ENCODE results near the gene PPM1L. TPM values are rescaled to one million over a fixed set of nuclear protein-coding genes. Genes with fewer than 3 reads are reported as not detected.

The PPM1L gene
- total and polyA plus RNA-seq, 2 of the 13 experiments (the other 11 are each of a cell fraction or from before 2014, with no cell fraction given): 0.22 to 1.4 TPM

DNA sequence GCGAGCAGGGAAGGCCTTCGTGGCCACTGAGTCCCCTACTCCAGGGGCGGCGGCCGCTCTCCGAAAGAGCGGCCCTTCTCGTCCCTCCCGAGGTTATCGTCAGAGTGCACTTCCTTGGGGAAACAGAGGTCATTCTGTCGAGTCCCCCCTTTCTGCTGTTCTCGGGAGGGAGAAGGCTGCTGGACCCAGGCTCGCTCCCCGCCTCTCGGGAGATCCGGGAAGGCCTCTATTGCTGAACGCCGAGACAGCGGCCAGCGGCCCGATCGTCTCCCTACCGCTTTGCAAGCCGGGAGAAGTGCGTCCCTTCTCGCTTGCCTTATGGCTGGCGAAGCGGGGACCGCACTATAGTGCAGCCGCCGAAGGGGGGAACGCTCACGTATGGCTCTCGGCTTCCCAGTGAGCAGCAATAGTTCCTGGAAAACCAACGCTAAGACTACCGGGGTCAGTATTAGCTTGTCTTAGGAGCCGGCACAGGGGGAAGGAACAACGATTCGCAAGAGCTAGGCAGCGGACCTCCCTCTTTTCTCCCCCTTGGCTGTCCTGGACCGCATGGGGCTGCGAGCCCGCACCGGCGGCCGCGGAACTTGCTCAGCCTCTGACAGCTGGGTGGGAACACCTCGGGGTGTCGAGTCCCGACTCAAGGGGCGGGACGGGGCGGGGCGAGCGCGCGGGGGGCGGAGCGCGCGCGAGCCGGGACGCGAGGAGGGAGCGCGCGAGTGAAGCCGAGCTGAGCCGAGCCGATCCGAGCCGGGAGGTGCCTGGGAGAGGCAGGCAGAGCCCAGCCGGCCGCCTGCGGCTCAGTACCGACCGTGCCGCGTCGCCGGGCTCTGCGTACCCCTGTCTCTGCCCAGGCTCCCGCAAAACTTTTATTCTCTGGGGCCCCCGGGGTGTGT, 930 bp upstream of the PPM1L start (continued):
- TF ChIP-seq ZNF451 (CRISPR knock-in tag; IDR thresholded peaks at IDR 0.05): no peak
- TF ChIP-seq, protein P1, sequence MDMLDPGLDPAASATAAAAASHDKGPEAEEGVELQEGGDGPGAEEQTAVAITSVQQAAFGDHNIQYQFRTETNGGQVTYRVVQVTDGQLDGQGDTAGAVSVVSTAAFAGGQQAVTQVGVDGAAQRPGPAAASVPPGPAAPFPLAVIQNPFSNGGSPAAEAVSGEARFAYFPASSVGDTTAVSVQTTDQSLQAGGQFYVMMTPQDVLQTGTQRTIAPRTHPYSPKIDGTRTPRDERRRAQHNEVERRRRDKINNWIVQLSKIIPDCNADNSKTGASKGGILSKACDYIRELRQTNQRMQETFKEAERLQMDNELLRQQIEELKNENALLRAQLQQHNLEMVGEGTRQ (IDR thresholded peaks at IDR 0.05; ENCODE audit: low read depth, low read length): no peak
- TF ChIP-seq, protein P1 (CRISPR knock-in tag; IDR thresholded peaks at IDR 0.05; ENCODE audit: borderline replicate concordance): no peak
- TF ChIP-seq ZBTB21 (CRISPR knock-in tag; IDR thresholded peaks at IDR 0.05): no peak
- no peak for TF ChIP-seq ZNF343 (CRISPR knock-in tag; IDR thresholded peaks at IDR 0.05)
- TF ChIP-seq, protein P2, sequence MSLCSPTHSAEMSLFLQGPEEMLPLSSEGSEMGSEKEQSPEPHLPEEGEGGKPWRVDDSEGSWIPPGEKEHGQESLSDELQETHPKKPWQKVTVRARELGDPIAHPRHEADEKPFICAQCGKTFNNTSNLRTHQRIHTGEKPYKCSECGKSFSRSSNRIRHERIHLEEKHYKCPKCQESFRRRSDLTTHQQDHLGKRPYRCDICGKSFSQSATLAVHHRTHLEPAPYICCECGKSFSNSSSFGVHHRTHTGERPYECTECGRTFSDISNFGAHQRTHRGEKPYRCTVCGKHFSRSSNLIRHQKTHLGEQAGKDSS (CRISPR knock-in tag; IDR thresholded peaks at IDR 0.05; ENCODE audit: borderline replicate concordance, low read depth): no peak; the same call in 1 of the 2 replicates
- no peak for TF ChIP-seq PLRG1 (conservative IDR thresholded peaks at IDR 0.05)
- no peak for TF ChIP-seq NFE2L2 (IDR thresholded peaks at IDR 0.05; ENCODE audit: low read length)
- 0 out of 2 replicates have a peak, but pooled peaks have one; percentile 25 for TF ChIP-seq RELA (CRISPR knock-in tag; IDR thresholded peaks at IDR 0.05)
- no peak for TF ChIP-seq ZNF557 (CRISPR knock-in tag; IDR thresholded peaks at IDR 0.05)
- TF ChIP-seq, protein P3, sequence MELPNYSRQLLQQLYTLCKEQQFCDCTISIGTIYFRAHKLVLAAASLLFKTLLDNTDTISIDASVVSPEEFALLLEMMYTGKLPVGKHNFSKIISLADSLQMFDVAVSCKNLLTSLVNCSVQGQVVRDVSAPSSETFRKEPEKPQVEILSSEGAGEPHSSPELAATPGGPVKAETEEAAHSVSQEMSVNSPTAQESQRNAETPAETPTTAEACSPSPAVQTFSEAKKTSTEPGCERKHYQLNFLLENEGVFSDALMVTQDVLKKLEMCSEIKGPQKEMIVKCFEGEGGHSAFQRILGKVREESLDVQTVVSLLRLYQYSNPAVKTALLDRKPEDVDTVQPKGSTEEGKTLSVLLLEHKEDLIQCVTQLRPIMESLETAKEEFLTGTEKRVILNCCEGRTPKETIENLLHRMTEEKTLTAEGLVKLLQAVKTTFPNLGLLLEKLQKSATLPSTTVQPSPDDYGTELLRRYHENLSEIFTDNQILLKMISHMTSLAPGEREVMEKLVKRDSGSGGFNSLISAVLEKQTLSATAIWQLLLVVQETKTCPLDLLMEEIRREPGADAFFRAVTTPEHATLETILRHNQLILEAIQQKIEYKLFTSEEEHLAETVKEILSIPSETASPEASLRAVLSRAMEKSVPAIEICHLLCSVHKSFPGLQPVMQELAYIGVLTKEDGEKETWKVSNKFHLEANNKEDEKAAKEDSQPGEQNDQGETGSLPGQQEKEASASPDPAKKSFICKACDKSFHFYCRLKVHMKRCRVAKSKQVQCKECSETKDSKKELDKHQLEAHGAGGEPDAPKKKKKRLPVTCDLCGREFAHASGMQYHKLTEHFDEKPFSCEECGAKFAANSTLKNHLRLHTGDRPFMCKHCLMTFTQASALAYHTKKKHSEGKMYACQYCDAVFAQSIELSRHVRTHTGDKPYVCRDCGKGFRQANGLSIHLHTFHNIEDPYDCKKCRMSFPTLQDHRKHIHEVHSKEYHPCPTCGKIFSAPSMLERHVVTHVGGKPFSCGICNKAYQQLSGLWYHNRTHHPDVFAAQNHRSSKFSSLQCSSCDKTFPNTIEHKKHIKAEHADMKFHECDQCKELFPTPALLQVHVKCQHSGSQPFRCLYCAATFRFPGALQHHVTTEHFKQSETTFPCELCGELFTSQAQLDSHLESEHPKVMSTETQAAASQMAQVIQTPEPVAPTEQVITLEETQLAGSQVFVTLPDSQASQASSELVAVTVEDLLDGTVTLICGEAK (IDR thresholded peaks at IDR 0.05): no peak
- TF ChIP-seq, protein P3 (CRISPR knock-in tag; IDR thresholded peaks at IDR 0.05): no peak
- TF ChIP-seq, protein P4, sequence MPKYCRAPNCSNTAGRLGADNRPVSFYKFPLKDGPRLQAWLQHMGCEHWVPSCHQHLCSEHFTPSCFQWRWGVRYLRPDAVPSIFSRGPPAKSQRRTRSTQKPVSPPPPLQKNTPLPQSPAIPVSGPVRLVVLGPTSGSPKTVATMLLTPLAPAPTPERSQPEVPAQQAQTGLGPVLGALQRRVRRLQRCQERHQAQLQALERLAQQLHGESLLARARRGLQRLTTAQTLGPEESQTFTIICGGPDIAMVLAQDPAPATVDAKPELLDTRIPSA (CRISPR knock-in tag; IDR thresholded peaks at IDR 0.05; ENCODE audit: borderline replicate concordance): no peak
- no peak for TF ChIP-seq CCDC6 (CRISPR knock-in tag; IDR thresholded peaks at IDR 0.05)
- TF ChIP-seq ZNF234 (CRISPR knock-in tag; conservative IDR thresholded peaks at IDR 0.05): no peak

All from HepG2 (cell line).